VCaP (cell line): ENCODE measurements around the gene SYPL1.

ENCODE experiments used
- H3K27ac ChIP-seq: fragments of 450-650 bp; 2 replicates; pipeline ENCODE4 v1.5.1; 2017
- TF ChIP-seq, protein P1 (sequence below): fragments of 450-650 bp; conservative IDR thresholded peaks from 2 replicates; pipeline ENCODE4 v1.5.1; 2017; ENCODE audit warnings: mild to moderate bottlenecking, moderate library complexity

SYPL1 gene

GRCh38 chr7:106054971-106055532 lies 57.1 kb downstream of the SYPL1 start:
- TF ChIP-seq, protein P1, sequence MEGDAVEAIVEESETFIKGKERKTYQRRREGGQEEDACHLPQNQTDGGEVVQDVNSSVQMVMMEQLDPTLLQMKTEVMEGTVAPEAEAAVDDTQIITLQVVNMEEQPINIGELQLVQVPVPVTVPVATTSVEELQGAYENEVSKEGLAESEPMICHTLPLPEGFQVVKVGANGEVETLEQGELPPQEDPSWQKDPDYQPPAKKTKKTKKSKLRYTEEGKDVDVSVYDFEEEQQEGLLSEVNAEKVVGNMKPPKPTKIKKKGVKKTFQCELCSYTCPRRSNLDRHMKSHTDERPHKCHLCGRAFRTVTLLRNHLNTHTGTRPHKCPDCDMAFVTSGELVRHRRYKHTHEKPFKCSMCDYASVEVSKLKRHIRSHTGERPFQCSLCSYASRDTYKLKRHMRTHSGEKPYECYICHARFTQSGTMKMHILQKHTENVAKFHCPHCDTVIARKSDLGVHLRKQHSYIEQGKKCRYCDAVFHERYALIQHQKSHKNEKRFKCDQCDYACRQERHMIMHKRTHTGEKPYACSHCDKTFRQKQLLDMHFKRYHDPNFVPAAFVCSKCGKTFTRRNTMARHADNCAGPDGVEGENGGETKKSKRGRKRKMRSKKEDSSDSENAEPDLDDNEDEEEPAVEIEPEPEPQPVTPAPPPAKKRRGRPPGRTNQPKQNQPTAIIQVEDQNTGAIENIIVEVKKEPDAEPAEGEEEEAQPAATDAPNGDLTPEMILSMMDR, result no peak
- no peak overlapping the region for H3K27ac ChIP-seq

- no peak overlapping the region for H3K27ac ChIP-seq
- TF ChIP-seq, protein P1, result no peak
Observed at GRCh38 chr7:106054156-106054910, 57.8 kb downstream of the SYPL1 start.

DNA sequence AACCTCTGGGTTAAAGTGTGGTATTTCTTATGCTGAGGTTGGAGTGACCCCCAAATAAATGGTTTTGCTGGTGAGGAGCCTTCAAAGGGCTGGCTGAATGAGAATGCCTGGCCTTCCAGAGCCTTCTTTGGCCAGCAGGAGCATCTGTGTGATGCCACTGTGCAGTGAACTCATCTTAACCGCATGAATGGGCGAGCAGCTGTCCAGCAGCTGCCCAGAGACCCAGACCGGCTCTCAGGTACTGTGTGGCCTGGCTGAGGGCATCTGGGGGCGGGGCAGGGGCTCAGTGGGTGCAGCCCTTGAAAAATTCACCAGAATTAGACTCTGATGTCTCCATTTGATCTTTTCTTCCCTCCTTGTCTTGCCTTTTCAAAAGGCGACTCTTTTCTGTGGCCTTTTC lies 59.0 kb downstream of the SYPL1 start:
- H3K27ac ChIP-seq, result no peak overlapping the region
- TF ChIP-seq, protein P1, result no peak

- H3K27ac ChIP-seq, result no peak overlapping the region
- TF ChIP-seq, protein P1, result no peak
Observed at GRCh38 chr7:106052681-106053080, 59.4 kb downstream of the SYPL1 start.

GRCh38 chr7:106050746-106051117 lies 61.4 kb downstream of the SYPL1 start:
- H3K27ac ChIP-seq, result no peak overlapping the region
- TF ChIP-seq, protein P1, result no peak

DNA sequence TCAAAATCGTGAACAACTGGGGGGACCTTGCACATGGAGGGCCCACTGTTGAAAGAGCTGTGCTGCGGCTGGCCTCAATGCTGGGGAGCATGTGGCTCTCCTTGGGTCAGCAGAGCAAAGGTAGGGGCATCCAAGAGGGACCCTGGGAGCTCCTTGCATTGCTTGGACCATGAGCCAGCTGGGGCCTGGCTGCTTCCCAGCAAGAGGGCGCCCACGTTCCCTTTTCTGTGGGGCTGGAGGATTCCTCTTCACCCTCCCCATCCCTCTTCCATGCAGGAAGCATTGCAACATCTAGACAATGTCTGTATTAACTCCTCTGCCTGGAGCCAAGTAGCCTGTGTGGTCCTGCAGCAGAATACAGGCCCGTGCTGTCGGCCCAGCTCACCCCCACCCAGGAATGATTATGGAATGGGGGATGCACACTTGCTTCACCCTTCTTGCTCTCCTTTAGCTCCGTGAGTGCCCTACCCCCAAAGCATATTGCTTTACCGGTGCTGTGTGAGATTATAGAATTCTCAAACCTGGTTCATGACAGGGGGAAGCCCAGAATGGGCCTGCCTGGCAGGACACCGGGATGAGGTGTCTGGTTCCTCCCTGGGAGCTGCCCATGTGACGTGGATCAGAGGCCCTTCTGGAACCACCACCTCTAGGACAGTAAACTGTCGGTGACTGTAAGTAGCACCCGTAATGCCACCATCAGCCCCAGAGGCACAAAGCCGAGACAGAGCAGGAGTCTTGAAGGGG lies 61.9 kb downstream of the SYPL1 start:
- H3K27ac ChIP-seq, result no peak overlapping the region
- TF ChIP-seq, protein P1, result no peak

- no peak overlapping the region for H3K27ac ChIP-seq
- TF ChIP-seq, protein P1, result no peak
Observed at GRCh38 chr7:106049139-106049752, 62.9 kb downstream of the SYPL1 start.
